ENCODE data around the gene GFPT1.

GFPT1 gene

GRCh38 chr2:69386789-69387734 is at the start of gene GFPT1:
TSS of gene GFPT1 (minus strand) at chr2:69387227. CDS start at chr2:69387071, 156 bp downstream.
- peak; percentile 86 for DNase-seq (ENCODE audit: low spot score)
- no peak for TF ChIP-seq CTCF (conservative IDR thresholded peaks at IDR 0.05; ENCODE audit: low read depth)
- ChIA-PET POLR2A (ENCODE audit: low non-redundant PET) (interaction anchor here (0.6 kb wide), 1 partner anchor 15 kb away, joined by 4 read pairs; no protein-coding TSS in a partner anchor), CTCF (interaction anchor here (0.6 to 0.9 kb wide), 2 partner anchors 12 to 337 kb away, joined by 3 read pairs; no protein-coding TSS in a partner anchor)
- H3K27ac ChIP-seq = peak within 1 kb of the TSS; percentile 79

GRCh38 chr2:69436596-69436937 is 49.5 kb upstream of the GFPT1 start:
- no peak for TF ChIP-seq CTCF (conservative IDR thresholded peaks at IDR 0.05; ENCODE audit: low read depth)
- ChIA-PET POLR2A (ENCODE audit: low non-redundant PET) (no interaction called here), CTCF (interaction anchor here (0.6 to 1.0 kb wide), 5 partner anchors 15 to 264 kb away, joined by 3 to 4 read pairs (median 3); no protein-coding TSS in a partner anchor)
- DNase-seq (ENCODE audit: low spot score) = no peak
- peak overlapping the region; percentile 94 for H3K27ac ChIP-seq

- POLR2A ChIA-PET (ENCODE audit: low non-redundant PET) = no interaction called here
- no peak for TF ChIP-seq CTCF (conservative IDR thresholded peaks at IDR 0.05; ENCODE audit: low read depth)
- no peak for DNase-seq (ENCODE audit: low spot score)
- CTCF ChIA-PET = no interaction called here
- H3K27ac ChIP-seq = no peak overlapping the region
These were observed 47.7 kb upstream of the GFPT1 start for GRCh38 chr2:69434753-69435152.

GRCh38 chr2:69429491-69430183 is 42.6 kb upstream of the GFPT1 start:
- no peak for DNase-seq (ENCODE audit: low spot score)

GRCh38 chr2:69428981-69429380 is 42.0 kb upstream of the GFPT1 start:
- CTCF ChIA-PET = interaction anchor here (0.6 to 0.7 kb wide), 2 partner anchors 37 to 50 kb away, joined by 3 to 9 read pairs; no protein-coding TSS in a partner anchor
- no peak for DNase-seq (ENCODE audit: low spot score)
- no peak for TF ChIP-seq CTCF (conservative IDR thresholded peaks at IDR 0.05; ENCODE audit: low read depth)
- POLR2A ChIA-PET (ENCODE audit: low non-redundant PET) = no interaction called here
- H3K27ac ChIP-seq = no peak overlapping the region

More at GRCh38 chr2:69429491-69430183, 42.6 kb upstream of the GFPT1 start:
- TF ChIP-seq CTCF (conservative IDR thresholded peaks at IDR 0.05; ENCODE audit: low read depth) = no peak
- POLR2A ChIA-PET (ENCODE audit: low non-redundant PET) = no interaction called here
- CTCF ChIA-PET = interaction anchor here (0.6 kb wide), 1 partner anchor 50 kb away, joined by 3 read pairs; no protein-coding TSS in a partner anchor
- no peak overlapping the region for H3K27ac ChIP-seq

GRCh38 chr2:69424419-69424818 is 37.4 kb upstream of the GFPT1 start:
- no peak for TF ChIP-seq CTCF (conservative IDR thresholded peaks at IDR 0.05; ENCODE audit: low read depth)
- H3K27ac ChIP-seq = no peak overlapping the region
- DNase-seq (ENCODE audit: low spot score) = no peak
- ChIA-PET CTCF (no interaction called here), POLR2A (ENCODE audit: low non-redundant PET) (no interaction called here)

Measured in RWPE1 (cell line).